Neural progenitor cell (in vitro differentiated cells): ENCODE results near the gene CCKAR. TPM values are rescaled to one million over a fixed set of nuclear protein-coding genes. Genes with fewer than 3 reads are reported as not detected.

Source experiments
- DNase-seq: peaks from one replicate; pipeline ENCODE4 v3.0.0-alpha.2; 2016; ENCODE audit warnings: low spot score
- H2AFZ ChIP-seq: fragments of 200-600 bp; sonication (generic); replicated peaks from 2 replicates; pipeline ENCODE4 v1.6.1; 2016; ENCODE audit warnings: antibody characterized with exemption
- H3F3A ChIP-seq: fragments of 200-600 bp; sonication (generic); 2 replicates; pipeline ENCODE4 v1.6.1; 2016; ENCODE audit warnings: antibody characterized with exemption, low read depth
- H3K27ac ChIP-seq: fragments of 200-600 bp; sonication (generic); 2 replicates; pipeline ENCODE4 v1.5.1; 2016; ENCODE audit warnings: mild to moderate bottlenecking
- H3K27me3 ChIP-seq: fragments of 200-600 bp; sonication (generic); 2 replicates; pipeline ENCODE4 v1.6.1; 2016; ENCODE audit warnings: mild to moderate bottlenecking, moderate library complexity
- H3K36me3 ChIP-seq: fragments of 200-600 bp; sonication (generic); 2 replicates; pipeline ENCODE4 v1.5.1; 2016
- H3K4me1 ChIP-seq: fragments of 200-600 bp; sonication (generic); 2 replicates; pipeline ENCODE4 v1.6.1; 2016; ENCODE audit warnings: mixed run types
- H3K4me2 ChIP-seq: fragments of 200-600 bp; sonication (generic); 2 replicates; pipeline ENCODE4 v1.6.1; 2016
- H3K4me3 ChIP-seq: fragments of 200-600 bp; sonication (generic); 2 replicates; pipeline ENCODE4 v1.5.1; 2016
- H3K79me2 ChIP-seq: fragments of 200-600 bp; sonication (generic); 2 replicates; pipeline ENCODE4 v1.6.1; 2016; ENCODE audit warnings: low read depth
- H3K9ac ChIP-seq: fragments of 200-600 bp; sonication (generic); 2 replicates; pipeline ENCODE4 v1.6.1; 2016
- H3K9me3 ChIP-seq: fragments of 200-600 bp; sonication (generic); 2 replicates; pipeline ENCODE4 v1.5.1; 2016; ENCODE audit warnings: low read depth
- H4K20me1 ChIP-seq: fragments of 200-600 bp; sonication (generic); 2 replicates; pipeline ENCODE4 v1.6.1; 2016; ENCODE audit warnings: low read depth
- H3K27ac Mint-ChIP-seq: 3 replicates; pipeline ENCODE4 v1.8.0; 2021; ENCODE audit warnings: mixed read lengths
- H3K27me3 Mint-ChIP-seq: 2 replicates; pipeline ENCODE4 v1.8.0; 2022; ENCODE audit warnings: low read depth, mild to moderate bottlenecking, inconsistent platforms, moderate library complexity, mixed read lengths; ENCODE audit not compliant: insufficient read depth
- H3K36me3 Mint-ChIP-seq: 3 replicates; pipeline ENCODE4 v1.8.0; 2021; ENCODE audit warnings: mixed read lengths
- H3K4me1 Mint-ChIP-seq: 3 replicates; pipeline ENCODE4 v1.8.0; 2021; ENCODE audit warnings: mixed read lengths
- H3K4me3 Mint-ChIP-seq: 3 replicates; pipeline ENCODE4 v1.8.0; 2021; ENCODE audit warnings: mild to moderate bottlenecking, moderate library complexity, mixed read lengths
- H3K9me3 Mint-ChIP-seq: 3 replicates; pipeline ENCODE4 v1.8.0; 2020; ENCODE audit warnings: mixed read lengths
- EZH2phosphoT487 ChIP-seq: fragments of 200-600 bp; sonication (generic); IDR thresholded peaks from 2 replicates; pipeline ENCODE4 v1.6.1; 2017; ENCODE audit warnings: antibody characterized with exemption
- total RNA-seq: library from RNA; depleted of rRNA; stranded (reverse); fragments of >200 nt; gene quantifications from 2 replicates; pipeline ENCODE4 v1.2.3, GENCODE V29; 2015; ENCODE audit warnings: low replicate concordance

The CCKAR gene
- total RNA-seq, 1 donor from 2014 or later, result not detected

- Histone ChIP-seq H3F3A (no peaks in the 10 kb centered on the region), H3K9me3 (no peaks in the 10 kb centered on the region), H3K79me2 (peaks cover 4% of the 10 kb centered on the region), H3K4me3 (no peak overlapping the region), H3K9ac (no peak overlapping the region), H2AFZ (no peak overlapping the region), H3K36me3 (peaks cover 28% of the 10 kb centered on the region), H3K4me2 (no peak overlapping the region), H3K4me1 (no peaks in the 10 kb centered on the region), H3K27me3 (no peaks in the 10 kb centered on the region), H3K27ac (no peak overlapping the region), H4K20me1 (no peaks in the 10 kb centered on the region)
- H3K4me1 Mint-ChIP-seq, result no peaks in the 10 kb centered on the region
- no peaks in the 10 kb centered on the region for H3K27me3 Mint-ChIP-seq
- no peak overlapping the region for H3K4me3 Mint-ChIP-seq
- no peak for DNase-seq
- no peak overlapping the region for H3K27ac Mint-ChIP-seq
- no peak for TF ChIP-seq EZH2phosphoT487
- H3K9me3 Mint-ChIP-seq, result no peaks in the 10 kb centered on the region
- H3K36me3 Mint-ChIP-seq, result peaks cover 22% of the 10 kb centered on the region
Observed at GRCh38 chr4:26431461-26432180, 58.7 kb downstream of the CCKAR start.

Other genes starting within 250 kb of the CCKAR start
- 105 and 120 TPM in 2 replicates for gene RBPJ, start 169.5 kb downstream of the CCKAR start, total RNA-seq
- 16.8 and 30.7 TPM in 2 replicates for gene TBC1D19, start 93.6 kb upstream of the CCKAR start, total RNA-seq